Measurements from ENCODE around the gene WLS.
"Not testable (repeated sequence)": the region's sequence is repeated elsewhere in the genome, so short reads cannot be mapped to it uniquely, and the experiment has no call there.

The WLS gene

DNA sequence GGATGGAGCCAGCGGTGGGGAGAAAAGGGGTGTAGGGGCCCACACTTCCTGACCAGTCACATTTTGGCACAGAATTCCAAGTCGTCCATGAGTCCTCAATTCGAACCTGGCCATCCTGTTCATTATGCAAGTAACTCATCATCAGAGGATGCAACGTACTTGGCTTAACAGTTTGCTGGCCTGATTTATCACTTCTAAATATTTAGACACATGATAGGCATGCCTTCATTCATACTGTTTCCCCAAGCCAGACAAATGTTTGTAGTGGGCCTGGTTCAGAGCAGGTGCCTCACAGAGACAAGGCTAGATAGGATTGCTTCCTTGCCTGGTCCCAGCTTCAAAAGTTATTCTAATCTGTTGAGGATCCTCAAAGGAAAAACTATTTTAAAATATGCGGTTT lies 66.7 kb downstream of the WLS start:
- DNase-seq (ENCODE audit: low spot score) = no peak

DNA sequence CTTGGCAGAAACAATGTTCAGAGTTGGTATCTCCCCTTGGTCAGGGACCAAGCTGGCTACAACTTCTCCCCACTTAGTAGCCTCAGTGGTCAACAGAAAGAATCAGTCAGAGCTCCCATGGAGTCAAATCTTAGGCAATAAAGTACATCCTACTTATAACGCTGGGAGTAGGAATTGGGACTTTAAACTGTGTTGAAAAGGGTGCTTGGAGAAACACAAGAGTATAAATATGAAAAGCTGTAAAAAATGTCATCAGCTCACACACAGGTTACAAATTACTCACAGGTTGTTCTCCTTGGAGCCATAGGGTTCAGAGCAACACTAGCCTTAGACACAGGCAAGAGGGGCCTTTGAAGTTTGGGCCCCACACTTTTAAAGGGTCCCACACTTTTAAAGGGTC lies 67.4 kb downstream of the WLS start:
- no peak for DNase-seq (ENCODE audit: low spot score)

DNA sequence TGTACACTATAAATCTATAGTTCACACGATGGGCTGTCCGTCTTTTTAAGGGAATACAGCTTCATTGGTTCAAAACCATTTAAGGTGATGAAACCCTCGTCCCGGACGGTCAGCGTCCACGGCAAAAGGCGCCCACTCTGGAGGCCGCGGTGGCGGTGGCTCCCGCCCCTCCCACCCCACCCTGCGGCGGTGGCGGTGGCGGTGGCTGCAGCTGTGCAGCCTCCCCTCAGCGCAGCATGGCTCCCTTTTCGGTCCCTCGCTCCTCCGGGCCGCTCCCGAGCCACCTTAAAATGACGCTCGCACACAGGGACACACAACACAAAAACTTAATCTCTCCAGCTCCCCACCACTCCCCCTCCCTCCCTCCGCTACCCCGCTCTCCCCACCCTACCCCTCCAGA lies 69.1 kb downstream of the WLS start:
- no peak for DNase-seq (ENCODE audit: low spot score)

DNA sequence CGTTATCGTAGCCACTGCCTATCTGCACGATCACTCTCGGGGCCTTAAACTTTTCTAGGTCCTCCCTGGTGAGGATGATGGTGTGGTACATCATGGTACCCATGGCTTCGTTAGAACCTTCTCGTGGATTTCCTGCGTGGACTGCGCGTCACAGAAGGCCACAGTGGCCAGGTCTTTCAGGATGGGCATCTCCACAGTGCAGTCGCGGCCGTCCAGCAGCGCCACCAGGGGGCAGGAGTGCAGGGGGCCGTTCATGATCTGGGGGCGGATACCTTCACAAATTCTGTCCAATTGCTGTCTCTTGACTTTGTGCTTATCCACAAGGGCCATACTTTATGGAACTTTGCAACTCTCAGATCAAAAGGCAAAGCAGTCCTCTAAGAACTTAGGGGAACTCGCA lies 69.6 kb downstream of the WLS start:
- no peak for DNase-seq (ENCODE audit: low spot score)

DNA sequence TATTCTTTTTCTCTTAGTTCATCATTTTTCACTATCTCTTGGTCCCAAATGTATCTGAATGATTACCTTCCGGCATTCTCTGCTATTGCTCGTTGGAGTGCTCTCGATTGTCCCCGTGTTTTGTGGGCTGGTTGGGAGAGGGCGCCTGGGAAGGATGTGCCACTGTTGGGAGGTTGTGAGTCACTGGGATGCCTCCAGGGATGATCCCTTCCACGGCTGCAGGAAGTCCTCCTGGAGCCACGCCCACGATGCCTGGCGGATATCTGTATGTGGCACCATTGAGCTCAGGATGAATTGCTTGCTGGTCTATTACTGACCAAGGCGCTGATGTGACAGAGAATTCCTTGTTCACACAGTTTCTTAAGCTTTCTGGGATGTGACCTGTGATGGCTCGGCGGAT lies 70.7 kb downstream of the WLS start:
- not testable (repeated sequence) for DNase-seq (ENCODE audit: low spot score)

DNA sequence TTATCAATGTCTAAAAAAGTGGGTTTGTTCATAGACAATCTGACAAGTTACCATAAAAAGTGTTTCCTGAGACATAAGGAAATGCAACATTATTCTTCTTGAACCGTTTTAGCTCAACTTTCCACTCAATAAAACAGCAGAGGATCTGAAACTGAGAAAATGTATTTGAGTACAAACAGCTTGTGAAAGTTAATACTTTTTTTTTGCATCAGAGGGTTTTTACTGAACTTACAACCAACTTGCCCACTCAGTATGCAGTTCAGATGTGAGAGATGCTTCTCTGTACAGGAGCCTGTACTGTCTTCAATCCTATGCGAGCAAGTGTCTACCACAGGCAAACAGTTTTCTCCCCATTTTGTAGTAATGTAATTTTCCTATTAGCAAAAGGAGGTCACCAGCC lies 71.4 kb downstream of the WLS start:
- not testable (repeated sequence) for DNase-seq (ENCODE audit: low spot score)

DNA sequence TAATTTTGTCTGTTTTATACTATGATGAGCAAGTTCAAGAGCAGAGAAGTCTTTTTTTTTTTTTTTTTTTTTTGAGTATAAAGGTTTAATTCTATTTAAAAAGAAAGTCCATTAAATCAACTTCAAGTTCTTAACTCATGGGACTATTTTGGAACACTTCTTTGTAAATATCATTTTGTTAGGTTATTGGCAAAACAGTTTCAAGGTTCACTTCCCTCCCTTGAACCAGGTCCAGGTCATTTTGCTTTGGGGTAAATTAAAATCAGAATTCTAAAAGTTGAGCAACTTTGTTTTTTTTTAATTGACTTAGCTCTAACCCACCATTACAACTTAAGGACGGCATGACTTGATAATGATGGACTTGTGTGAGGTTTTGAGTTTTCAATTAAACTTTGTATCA lies 72.3 kb downstream of the WLS start:
- DNase-seq (ENCODE audit: low spot score) = no peak

DNA sequence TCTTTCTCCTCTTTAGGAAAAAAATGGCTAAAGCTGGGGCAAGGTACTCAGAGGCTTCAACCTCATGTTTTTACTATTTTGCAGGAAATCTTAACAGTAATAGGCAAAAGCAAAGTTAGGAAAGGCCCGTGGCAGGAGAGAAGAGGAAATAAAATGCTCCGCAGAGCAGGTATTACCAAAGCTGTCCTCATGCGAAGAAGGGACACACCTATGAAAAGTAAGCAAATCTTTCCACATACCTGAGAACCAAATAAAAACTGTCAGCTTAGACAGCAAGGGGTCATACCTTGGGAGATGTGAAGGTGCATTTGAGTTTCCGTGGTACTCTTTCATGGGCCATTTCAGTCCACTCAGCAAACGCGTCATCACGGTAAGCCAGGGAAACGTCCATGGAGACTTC lies 73.5 kb downstream of the WLS start:
- DNase-seq (ENCODE audit: low spot score) = no peak

DNA sequence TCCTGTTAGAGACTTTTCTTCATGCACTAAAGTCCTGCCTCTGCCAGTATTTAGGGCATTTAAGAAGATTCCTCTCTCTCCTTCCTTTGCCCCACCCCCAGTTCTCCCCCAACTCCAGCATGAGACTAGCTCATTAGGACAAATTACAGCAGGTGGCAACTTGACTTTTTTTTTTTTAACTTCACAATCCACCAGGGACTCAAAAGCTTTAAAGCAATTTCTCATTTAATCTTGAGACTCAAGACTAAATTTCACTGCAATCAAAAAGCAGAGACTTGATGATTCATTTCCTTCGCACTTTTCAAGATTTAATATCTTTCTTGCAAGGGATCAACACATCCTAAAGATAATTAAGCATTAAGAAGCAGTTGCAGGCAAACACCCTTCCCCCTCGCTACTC lies 74.9 kb downstream of the WLS start:
- DNase-seq (ENCODE audit: low spot score) = no peak

DNA sequence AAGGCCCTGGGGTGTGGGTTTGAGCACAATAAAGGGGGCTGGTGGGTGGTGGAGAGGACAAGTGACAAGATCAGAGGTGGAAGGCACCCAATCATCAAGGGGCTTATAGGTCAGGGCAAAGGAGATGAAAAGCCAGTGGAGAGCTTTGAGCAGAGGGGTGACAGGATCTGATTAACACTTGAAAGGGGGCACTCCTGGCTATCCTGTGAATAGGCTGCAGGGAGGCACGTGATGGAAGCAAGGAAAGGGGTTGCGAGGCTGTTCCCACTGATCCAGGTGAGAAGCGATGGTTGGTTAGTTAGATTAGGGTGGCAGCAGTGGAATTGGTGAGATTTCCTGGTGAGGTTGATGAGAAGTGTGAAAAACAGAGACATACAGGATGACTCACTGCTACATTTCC lies 80.6 kb downstream of the WLS start:
- DNase-seq (ENCODE audit: low spot score) = no peak

DNA sequence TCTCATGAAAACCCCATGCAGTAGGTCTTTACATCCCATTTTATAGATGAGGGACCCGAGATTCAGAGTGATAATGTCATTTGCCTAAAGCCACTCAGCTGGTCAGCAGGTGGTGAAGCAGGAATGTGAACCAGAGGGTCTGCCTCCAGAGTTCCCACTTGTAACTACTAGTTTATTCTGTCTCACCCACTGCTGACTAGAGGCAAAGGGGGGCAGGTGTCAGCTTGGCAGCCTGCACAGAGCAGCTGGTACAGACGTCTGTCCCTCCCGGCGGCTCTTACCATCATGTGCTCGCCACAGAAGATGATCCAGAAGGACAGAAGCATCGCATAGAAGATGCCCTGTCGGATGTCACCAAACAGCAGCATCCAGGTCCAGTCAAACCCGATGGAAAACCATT lies 82.4 kb downstream of the WLS start:
- no peak for DNase-seq (ENCODE audit: low spot score)

DNA sequence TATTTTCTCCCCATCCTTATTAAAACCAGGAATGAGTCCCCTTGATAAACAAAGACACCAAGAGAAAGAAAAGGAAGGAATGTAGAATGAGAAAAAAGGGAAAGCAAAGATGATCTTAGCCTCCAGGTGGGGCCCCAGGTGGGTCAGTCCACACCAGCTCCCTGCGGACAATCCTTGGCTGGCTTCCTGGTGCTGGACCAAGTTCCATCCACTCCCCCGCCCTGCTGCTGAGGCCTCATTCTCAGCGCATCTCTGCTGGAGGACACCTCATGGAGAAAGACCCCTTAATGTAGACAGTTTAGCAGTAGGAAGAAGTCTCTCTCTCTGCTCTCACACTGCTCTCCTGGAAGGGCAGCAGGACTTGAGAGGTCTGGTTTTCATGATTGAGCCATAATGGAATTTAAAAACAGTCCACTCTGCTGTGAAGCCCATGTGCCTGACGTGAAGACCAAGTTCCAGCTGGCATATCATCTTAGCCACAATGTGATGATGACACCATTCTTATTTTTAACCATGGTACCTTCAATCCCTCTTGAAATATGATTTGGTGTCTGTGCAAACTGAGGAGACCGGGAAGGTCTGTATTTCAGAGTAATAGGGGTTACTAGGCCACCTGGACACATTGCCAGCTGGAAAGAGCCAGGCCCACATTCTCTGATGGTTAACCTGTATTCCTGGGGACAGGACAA lies 83.1 kb downstream of the WLS start:
- no peak for DNase-seq (ENCODE audit: low spot score)

DNA sequence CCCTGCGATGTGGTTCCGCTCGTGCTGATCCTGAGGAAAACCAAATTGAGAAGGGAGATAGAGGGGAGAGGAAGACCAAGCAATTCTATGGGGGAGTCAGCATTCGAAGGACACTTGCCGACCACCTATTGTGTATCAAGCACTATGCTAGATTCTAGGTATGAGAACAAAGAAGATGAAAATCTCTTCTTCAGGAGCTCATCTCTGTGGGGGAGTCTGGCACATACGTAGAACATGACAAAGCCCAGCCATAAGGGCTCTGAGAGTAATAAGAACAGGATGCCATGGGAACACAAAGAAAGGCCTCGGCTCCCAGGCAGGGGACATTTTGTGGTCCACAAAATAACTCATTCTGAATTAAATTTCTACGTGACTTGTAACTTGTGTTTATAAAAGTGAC lies 83.7 kb downstream of the WLS start:
- no peak for DNase-seq (ENCODE audit: low spot score)

DNA sequence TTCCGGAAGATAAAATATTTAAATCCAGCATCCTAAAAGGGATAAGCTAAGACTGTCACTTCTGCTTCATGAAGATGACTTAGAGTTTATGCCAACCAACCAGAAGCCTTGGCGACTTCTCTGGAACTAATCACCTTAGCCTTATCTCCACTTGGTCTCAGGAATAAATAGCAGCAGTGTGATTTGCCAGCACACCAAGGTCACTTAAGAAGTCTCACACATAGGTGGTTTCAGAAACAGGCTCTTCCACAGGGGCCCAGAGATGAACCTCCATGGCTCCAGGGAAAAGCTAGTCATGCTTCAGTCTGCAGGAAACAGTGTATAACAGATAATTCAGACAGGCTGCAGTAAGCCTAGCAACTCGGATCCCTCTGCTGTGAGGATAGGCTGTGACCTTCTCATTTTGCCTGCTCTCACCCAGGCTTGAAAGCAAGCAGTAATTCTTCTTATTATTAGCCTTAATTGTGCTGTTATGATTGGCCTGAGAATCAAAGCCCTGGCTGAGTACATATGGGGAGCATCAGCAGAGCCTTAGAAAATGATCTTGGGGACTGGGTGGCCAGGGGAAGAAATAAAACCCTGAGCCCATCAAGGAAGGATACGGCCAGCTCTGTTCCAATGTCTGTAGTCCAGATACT lies 84.7 kb downstream of the WLS start:
- DNase-seq (ENCODE audit: low spot score) = no peak

DNA sequence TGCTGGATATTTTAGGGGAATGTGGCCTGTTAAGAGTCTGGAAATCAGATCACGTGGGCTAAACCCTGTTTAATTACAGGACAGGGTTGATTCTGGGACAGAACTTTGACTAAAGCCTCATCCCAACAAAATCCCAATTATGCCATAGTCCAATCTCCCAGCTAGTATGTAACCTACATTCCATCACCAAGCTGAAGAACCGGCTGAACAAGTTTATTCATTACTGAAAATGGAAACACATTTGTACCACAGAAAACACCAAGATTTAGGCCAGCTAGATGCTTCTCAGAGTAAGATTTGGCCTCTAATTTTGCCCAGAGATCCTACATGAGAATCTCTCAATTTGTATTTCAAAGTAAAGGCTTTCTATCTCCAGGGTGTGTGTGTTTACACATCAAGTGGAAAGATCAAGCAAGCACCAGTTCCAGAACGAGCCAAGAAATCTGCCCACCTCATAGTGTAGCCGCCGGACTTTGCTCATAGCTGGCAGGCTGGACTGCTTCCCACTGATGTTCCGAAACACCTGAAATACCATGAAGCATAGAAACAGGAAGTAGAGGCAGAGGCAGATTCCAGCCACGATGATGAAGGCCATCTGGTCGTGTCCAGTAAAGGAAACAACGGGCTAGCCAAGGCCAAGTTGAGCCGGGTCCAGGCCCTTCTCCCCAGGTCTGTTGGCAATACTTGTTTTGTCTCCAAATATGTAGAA lies 86.8 kb downstream of the WLS start:
- DNase-seq (ENCODE audit: low spot score) = no peak

DNA sequence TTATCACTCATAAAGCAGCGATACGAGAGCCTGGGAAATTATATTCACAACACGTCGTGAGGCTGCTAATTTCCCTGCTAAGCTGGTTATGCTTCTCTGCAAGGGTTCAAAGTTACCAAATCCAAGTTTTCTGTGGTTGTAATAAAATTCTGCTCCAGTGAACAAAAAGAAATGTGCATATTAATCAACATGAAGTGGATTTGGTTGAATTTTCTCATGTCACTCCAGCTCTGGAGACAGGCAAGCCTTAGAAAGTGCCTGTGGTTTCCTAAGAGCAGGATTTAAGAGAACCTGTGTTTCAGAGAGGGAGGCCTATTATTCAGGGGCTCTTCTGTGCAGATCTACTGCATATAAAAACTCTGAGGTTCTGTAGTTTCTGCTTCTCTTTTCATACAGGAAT lies 87.5 kb downstream of the WLS start:
- no peak for DNase-seq (ENCODE audit: low spot score)

DNA sequence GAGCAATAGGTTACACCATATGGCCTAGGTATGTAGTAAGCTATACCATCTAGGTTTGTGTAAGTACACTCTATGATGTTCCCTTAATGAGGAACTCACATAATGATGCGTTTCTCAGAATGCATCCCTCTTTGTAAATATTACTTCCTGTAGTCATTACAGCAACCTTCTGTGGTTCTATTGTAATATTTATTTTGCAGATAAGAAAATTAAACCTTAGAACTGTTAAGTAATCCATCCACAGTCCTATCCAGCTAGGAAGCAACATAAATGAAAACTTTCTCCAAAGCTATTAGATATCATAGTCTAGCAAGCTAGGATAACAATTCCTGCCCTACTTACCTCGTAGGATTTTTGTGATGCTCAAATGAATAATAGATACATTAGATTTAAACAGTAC lies 88.7 kb downstream of the WLS start:
- DNase-seq (ENCODE audit: low spot score) = no peak

DNA sequence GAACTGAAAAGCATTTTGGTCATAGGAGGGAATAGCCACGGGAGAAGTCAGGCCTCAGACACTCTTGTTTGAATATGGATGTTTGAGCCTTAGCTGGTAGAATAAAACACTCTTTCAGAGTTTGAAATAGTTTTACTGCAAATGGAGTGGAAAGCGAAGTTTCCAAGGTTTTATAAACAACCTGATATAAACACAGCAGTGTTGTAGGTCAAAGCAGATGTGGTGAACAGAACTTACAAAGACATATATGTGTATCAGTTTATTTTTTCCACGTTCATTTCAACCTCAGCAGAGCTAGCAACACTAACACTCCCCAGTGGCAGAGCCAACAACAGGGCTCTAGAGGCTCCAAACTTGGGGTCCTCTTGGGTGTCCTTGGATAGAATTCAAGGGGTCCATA lies 89.9 kb downstream of the WLS start:
- DNase-seq (ENCODE audit: low spot score) = no peak

DNA sequence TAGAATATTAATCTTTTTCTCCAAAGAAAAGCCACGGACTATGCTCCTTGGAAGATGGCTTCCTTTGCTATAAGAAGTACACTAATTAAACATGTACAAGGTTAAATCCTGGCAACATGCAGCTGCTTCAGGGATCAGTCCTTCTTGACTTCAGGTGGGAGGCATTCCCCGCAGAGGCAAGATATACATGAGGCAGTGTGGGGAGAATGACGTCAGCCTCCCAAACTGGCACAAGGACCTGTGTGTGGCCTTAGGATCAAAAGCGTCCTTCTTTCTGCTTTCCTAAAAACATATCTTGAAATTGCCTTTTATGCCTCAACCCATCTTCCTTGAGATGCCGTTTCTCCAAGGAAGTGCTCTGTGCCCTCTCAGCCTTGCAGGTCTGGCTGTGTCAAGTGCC lies 90.3 kb downstream of the WLS start:
- no peak for DNase-seq (ENCODE audit: low spot score)

DNA sequence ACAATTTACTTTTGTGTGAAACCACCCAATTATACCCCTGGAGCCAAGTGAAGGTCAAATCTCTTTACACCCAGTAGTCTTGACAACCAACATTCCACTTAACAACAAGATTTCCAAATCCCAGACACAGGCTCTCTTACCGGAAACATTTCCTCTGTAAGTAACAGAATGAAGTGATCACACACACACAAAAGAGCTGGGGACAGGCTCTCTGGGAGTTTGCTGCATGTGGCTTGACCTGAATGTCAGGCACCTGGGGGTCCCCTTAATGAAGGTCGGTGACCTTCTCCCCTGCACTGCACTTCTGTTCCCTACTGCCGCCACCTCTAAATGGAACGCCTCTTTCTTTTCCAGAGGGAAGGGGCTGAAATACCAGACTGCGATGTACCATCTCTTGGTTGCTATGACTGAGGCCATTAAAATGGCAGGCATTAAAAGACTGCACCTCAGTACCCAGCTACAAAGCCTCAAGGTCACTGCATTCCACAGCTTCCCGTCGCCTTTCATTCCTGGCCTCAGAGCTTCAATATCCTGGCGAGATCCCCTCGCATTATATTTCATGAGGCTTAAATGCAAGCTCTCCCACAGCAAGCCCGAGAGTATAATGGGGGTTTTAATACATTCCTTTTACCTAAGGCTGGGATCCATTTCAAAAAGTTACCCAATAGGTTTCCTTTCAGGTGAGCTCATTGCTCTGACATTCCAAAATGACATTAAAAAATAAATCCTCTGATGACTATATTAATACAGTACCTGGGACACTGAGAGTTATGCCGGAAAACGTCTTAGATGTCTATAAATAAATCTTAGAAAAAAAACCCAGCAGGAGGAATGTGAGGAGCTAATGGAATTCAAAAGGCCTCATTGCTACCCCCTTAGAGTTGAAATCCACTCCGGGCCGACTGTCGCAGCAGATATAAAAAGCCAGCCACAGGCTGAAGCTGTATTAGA lies 91.0 kb downstream of the WLS start:
- no peak for DNase-seq (ENCODE audit: low spot score)

DNA sequence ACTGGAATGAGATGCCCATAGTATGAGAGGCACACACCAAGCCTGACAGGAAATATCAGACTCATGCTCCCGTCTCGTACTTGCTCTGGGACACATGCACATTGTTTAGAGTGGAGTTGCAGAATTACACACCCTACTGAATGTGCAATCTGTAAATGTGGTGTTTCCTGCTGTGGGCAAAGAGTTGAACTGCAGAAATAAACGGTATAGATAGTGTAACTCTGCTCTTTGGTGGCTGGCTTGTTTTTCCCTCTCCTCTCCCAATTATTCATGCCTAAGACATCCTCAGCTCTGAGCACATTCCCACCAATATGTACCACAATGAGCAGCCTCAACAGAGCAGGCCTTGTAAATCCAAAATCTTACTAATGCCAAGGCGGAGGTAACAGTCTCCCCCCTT lies 91.8 kb downstream of the WLS start:
- no peak for DNase-seq (ENCODE audit: low spot score)

DNA sequence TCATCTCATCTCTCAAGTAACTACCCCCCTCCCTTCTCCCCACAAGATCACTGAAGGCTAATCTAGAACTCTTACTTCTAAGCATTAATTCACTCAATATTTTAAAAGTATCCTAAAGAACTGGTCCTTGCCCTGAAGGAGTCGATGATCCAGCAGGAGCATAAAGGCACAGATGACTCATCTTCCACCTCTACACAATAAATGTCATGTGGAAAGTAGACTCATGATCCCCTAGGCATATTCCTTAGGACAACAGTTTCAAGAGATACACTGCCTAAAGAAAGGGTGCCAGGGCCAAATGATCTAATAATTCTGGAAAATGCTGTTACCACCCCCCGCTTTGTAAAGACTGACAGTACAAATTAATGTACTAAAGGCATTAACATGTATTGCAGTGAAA lies 96.1 kb downstream of the WLS start:
- no peak for DNase-seq (ENCODE audit: low spot score)
